GM12878 (cell line): Measurements from ENCODE around the gene SEC16A. TPM values are rescaled to one million over a fixed set of nuclear protein-coding genes. Genes with fewer than 3 reads are reported as not detected.

Experiments
- ATAC-seq: fragments of 200-7000 bp; cut with Tn5 transposase; 3 replicates; pipeline ENCODE4 v1.9.1; 2020; ENCODE audit warnings: mild to moderate bottlenecking, moderate library complexity
- BruUV-seq: library from RNA; stranded (reverse); fragments of 400-500 nt; replicated peaks from 2 replicates; lab custom pipeline; 2021; lab: Mats Ljungman, UMichigan
- CTCF ChIA-PET: fragments of 300-600 bp; sonication (Branson Sonifier 250); formaldehyde crosslinking; extraction: SDS; loops from one replicate; lab custom pipeline; 2021; ENCODE audit warnings: inconsistent platforms; lab: Yijun Ruan, JAX
- POLR2A ChIA-PET: fragments of 350-600 bp; formaldehyde crosslinking; extraction: SDS; loops from one replicate; lab custom pipeline; 2021; ENCODE audit warnings: inconsistent platforms; lab: Charles Lee
- RAD21 ChIA-PET: fragments of 300-600 bp; sonication (Branson Sonifier 250); formaldehyde crosslinking; loops from one replicate; lab custom pipeline; 2023; ENCODE audit warnings: antibody characterized with exemption; ENCODE audit not compliant: unreplicated experiment; lab: Charles Lee
- SMC1A ChIA-PET: fragments of 300-600 bp; sonication (Branson Sonifier 250); formaldehyde crosslinking; loops from one replicate; lab custom pipeline; 2023; ENCODE audit not compliant: unreplicated experiment, uncharacterized antibody; lab: Charles Lee
- DNase-seq: peaks from one replicate; pipeline ENCODE4 v3.0.0-alpha.2; 2011; ENCODE audit warnings: low read depth, low spot score
- FAIRE-seq: peaks from 3 replicates; lab custom pipeline; 2011; peaks lifted over from hg19 to GRCh38; lab: Jason Lieb, UNC
- H2AFZ ChIP-seq: 2 replicates; pipeline ENCODE4 v1.6.0; 2011; ENCODE audit warnings: low read depth, low read length, control low read depth; ENCODE audit not compliant: control insufficient read depth
- H3K27ac ChIP-seq: 2 replicates; pipeline ENCODE4 v1.5.1; 2011; ENCODE audit warnings: control low read depth; ENCODE audit not compliant: control insufficient read depth, insufficient read depth
- H3K27me3 ChIP-seq, 2 experiments: replicated peaks in 1 of 2; 2 replicates each; pipeline versions ENCODE4 v1.6.0 to v1.6.1; 2011; ENCODE audit warnings: low read length in 1 of 2; ENCODE audit not compliant: control insufficient read depth in 2 of 2, insufficient read depth in 2 of 2
- H3K36me3 ChIP-seq, 2 experiments: 2 replicates each; pipeline ENCODE4 v1.5.1; 2011; ENCODE audit warnings: low read length in 1 of 2; ENCODE audit not compliant: control insufficient read depth in 2 of 2, insufficient read depth in 2 of 2
- H3K4me1 ChIP-seq: 2 replicates; pipeline ENCODE4 v1.6.1; 2011; ENCODE audit warnings: mild to moderate bottlenecking, low read length, moderate library complexity, mixed read lengths; ENCODE audit not compliant: control insufficient read depth, insufficient read depth
- H3K4me2 ChIP-seq: 2 replicates; pipeline ENCODE4 v1.6.0; 2011; ENCODE audit warnings: control low read depth; ENCODE audit not compliant: control insufficient read depth, insufficient read depth
- H3K4me3 ChIP-seq: fragments of 200-600 bp; sonication (generic); 2 replicates; pipeline ENCODE4 v1.5.1; 2016
- H3K79me2 ChIP-seq: 2 replicates; pipeline ENCODE4 v1.6.0; 2011; ENCODE audit warnings: low read length; ENCODE audit not compliant: control insufficient read depth, insufficient read depth
- H3K9ac ChIP-seq: 2 replicates; pipeline ENCODE4 v1.8.0; 2011; ENCODE audit warnings: low read length, control low read depth, mixed read lengths; ENCODE audit not compliant: control insufficient read depth, insufficient read depth
- H3K9me3 ChIP-seq: replicated peaks from 3 replicates; pipeline ENCODE4 v1.5.1; 2011; ENCODE audit warnings: mild to moderate bottlenecking, low read length; ENCODE audit not compliant: control insufficient read depth, insufficient read depth
- H4K20me1 ChIP-seq: 2 replicates; pipeline ENCODE4 v1.6.0; 2011; ENCODE audit not compliant: control insufficient read depth, insufficient read depth
- CHD1 ChIP-seq: IDR thresholded peaks from 2 replicates; pipeline ENCODE4 v1.6.1; 2012; ENCODE audit warnings: low read depth, low read length, improper control_type of control experiment
- E4F1 ChIP-seq: fragments of 450-650 bp; IDR thresholded peaks from 2 replicates; pipeline ENCODE4 v1.6.1; 2018; ENCODE audit warnings: borderline replicate concordance, mild to moderate bottlenecking; ENCODE audit not compliant: partially characterized antibody
- EZH2 ChIP-seq: IDR thresholded peaks from 2 replicates; pipeline ENCODE4 v1.6.1; 2012; ENCODE audit warnings: low read depth, mild to moderate bottlenecking, control low read depth, inconsistent platforms, low read length, borderline replicate concordance; ENCODE audit not compliant: control insufficient read depth
- FOXK2 ChIP-seq: fragments of 450-650 bp; IDR thresholded peaks from 2 replicates; pipeline ENCODE4 v1.6.1; 2017; ENCODE audit warnings: mild to moderate bottlenecking, moderate library complexity
- KAT2A ChIP-seq: conservative IDR thresholded peaks from 2 replicates; pipeline ENCODE4 v1.6.1; 2011; ENCODE audit warnings: low read depth, low read length; ENCODE audit not compliant: control insufficient read depth
- LARP7 ChIP-seq: fragments of 450-650 bp; IDR thresholded peaks from 2 replicates; pipeline ENCODE4 v1.6.1; 2017; ENCODE audit warnings: mild to moderate bottlenecking
- MTA2 ChIP-seq: fragments of 450-650 bp; IDR thresholded peaks from 2 replicates; pipeline ENCODE4 v1.6.1; 2016; ENCODE audit warnings: low read depth, mild to moderate bottlenecking, moderate library complexity
- NR2C1 ChIP-seq: fragments of 450-650 bp; IDR thresholded peaks from 2 replicates; pipeline ENCODE4 v1.6.1; 2017; ENCODE audit warnings: antibody characterized with exemption, mild to moderate bottlenecking, moderate library complexity
- NR2C2 ChIP-seq: IDR thresholded peaks from 2 replicates; pipeline ENCODE4 v1.6.1; 2011; ENCODE audit warnings: borderline replicate concordance, low read depth; ENCODE audit not compliant: control insufficient read depth, insufficient read length
- SMAD5 ChIP-seq: IDR thresholded peaks from 2 replicates; pipeline ENCODE4 v1.6.1; 2016; ENCODE audit warnings: antibody characterized with exemption, low read depth
- SP1 ChIP-seq: IDR thresholded peaks from one replicate; pipeline ENCODE4 v1.6.1; 2011; ENCODE audit warnings: low read depth, low read length
- SRF ChIP-seq, 2 experiments: IDR thresholded peaks; 2 replicates each; pipeline ENCODE4 v1.6.1; 2011; ENCODE audit warnings: low read depth in 2 of 2, low read length in 2 of 2, mild to moderate bottlenecking in 1 of 2, moderate library complexity in 1 of 2
- USF2 ChIP-seq: IDR thresholded peaks from 2 replicates; pipeline ENCODE4 v1.6.1; 2011; ENCODE audit warnings: low read depth, low read length, improper control_type of control experiment, borderline replicate concordance
- whole genome bisulfite sequencing: methylation state at CpG from one replicate; pipeline ENCODE4 v1.1.6; 2016; ENCODE audit warnings: low lambda C conversion rate; ENCODE audit not compliant: insufficient replicate concordance, insufficient coverage; ENCODE audit errors: missing lambda C conversion rate; 5-methylcytosine and 5-hydroxymethylcytosine counted together
- in situ Hi-C: fragments of 300-500 bp; cut with MboI; formaldehyde crosslinking; loops from 9 replicates; pipeline ENCODE4 v1.14.3; 2018; ENCODE audit warnings: mixed read lengths
- intact Hi-C: fragments of 100-400 bp; cut with micrococcal nuclease; formaldehyde crosslinking; loops from one replicate; pipeline ENCODE4 v1.14.2; 2022; ENCODE audit not compliant: unreplicated experiment
- polyA plus RNA-seq, 11 experiments: library from polyadenylated mRNA; depleted of rRNA in 4 of 11; unstranded in 6 of 11; stranded (reverse) in 5 of 11; fragments of >200 nt; fragmentation: Nextera tagmentation in 4 of 11; fragmentation: Illumina TruSeq in 1 of 11; extraction: Ambion mirVana in 4 of 11; extraction: Trizol in 1 of 11; gene quantifications; 1 replicate in 1 of 11; 2 replicates in 10 of 11; pipeline versions ENCODE4 v1.2.1 to v1.2.3, GENCODE V29; 2011 to 2016; ENCODE audit warnings: inconsistent platforms in 2 of 11, missing spikeins in 2 of 11, low read depth in 1 of 11
- total RNA-seq, 4 experiments: library from RNA; depleted of rRNA in 3 of 4; stranded (reverse); fragments of >200 nt in 3 of 4; fragmentation: Illumina TruSeq in 1 of 4; extraction: Trizol in 1 of 4; gene quantifications; 2 replicates each; pipeline versions ENCODE4 v1.2.1 to v1.2.3, GENCODE V29; 2013 to 2021

The SEC16A gene
- total and polyA plus RNA-seq, 10 of the 15 experiments (the other 5 are each of a cell fraction or from before 2014, with no cell fraction given) = 9.9 to 59.1 (median 21.7) TPM

- ChIA-PET POLR2A (no interaction called here), RAD21 (interaction anchor here (0.5 kb wide), 1 partner anchor 17 kb away, joined by 3 read pairs; no protein-coding TSS in a partner anchor), SMC1A (no interaction called here), CTCF (no interaction called here)
- intact Hi-C loops = no loop called here
- FAIRE-seq = no peak
- no peak overlapping the region for H3K9ac ChIP-seq
- DNase-seq = no peak
- BruUV-seq = no TSS peak
- H3K4me3 ChIP-seq = no peak overlapping the region
- H3K27me3 ChIP-seq = no peaks in the 10 kb centered on the region
- in situ Hi-C loops = no loop called here
- no peak overlapping the region for H3K27ac ChIP-seq
- H3K4me2 ChIP-seq = no peak overlapping the region
- no peaks in the 10 kb centered on the region for H3K79me2 ChIP-seq
- H3K4me1 ChIP-seq = no peaks in the 10 kb centered on the region
- H3K36me3 ChIP-seq = peaks cover 5 to 77% of the 10 kb centered on the region in 2 experiments; a peak in 3 of 4 replicates
- ATAC-seq = no peak
- WGBS = 92% methylated on average over 27 of the region's 29 CpGs
- no peaks in the 10 kb centered on the region for H4K20me1 ChIP-seq
- no peaks in the 10 kb centered on the region for H3K9me3 ChIP-seq
- H2AFZ ChIP-seq = no peak overlapping the region
- no peak for TF ChIP-seq NR2C1
- TF ChIP-seq SRF (IDR thresholded peaks at IDR 0.05; ENCODE audit: low read depth in 2 of 2, low read length in 2 of 2) = no peak
- no peak for TF ChIP-seq MTA2
- no peak for TF ChIP-seq FOXK2
Observed at GRCh38 chr9:136514022-136514714, 31.3 kb upstream of the SEC16A start.

GRCh38 chr9:136513191-136513590 lies 30.4 kb upstream of the SEC16A start:
- H3K36me3 ChIP-seq = peaks cover 2 to 71% of the 10 kb centered on the region in 2 experiments; a peak in 3 of 4 replicates
- FAIRE-seq (no peak), ATAC-seq (no peak), DNase-seq (no peak)
- ChIA-PET POLR2A (no interaction called here), RAD21 (no interaction called here), CTCF (no interaction called here), SMC1A (no interaction called here)
- no peaks in the 10 kb centered on the region for H3K79me2 ChIP-seq
- H3K9ac ChIP-seq = no peak overlapping the region
- no peak overlapping the region for H3K4me3 ChIP-seq
- intact Hi-C loops = no loop called here
- no peak overlapping the region for H3K4me2 ChIP-seq
- no peaks in the 10 kb centered on the region for H4K20me1 ChIP-seq
- H3K4me1 ChIP-seq = no peaks in the 10 kb centered on the region
- H3K27me3 ChIP-seq = no peaks in the 10 kb centered on the region
- H3K27ac ChIP-seq = no peak overlapping the region
- in situ Hi-C loops = no loop called here
- BruUV-seq = no TSS peak
- no peaks in the 10 kb centered on the region for H3K9me3 ChIP-seq
- no peak overlapping the region for H2AFZ ChIP-seq
- WGBS = 99% methylated on average over 16 of the region's 16 CpGs
- TF ChIP-seq EZH2 (no peak), E4F1 (no peak), LARP7 (no peak), CHD1 (no peak), USF2 (no peak), SMAD5 (no peak), KAT2A (no peak), NR2C2 (no peak), FOXK2 (no peak), SP1 (no peak)
